T-cell (primary cell): ENCODE data around the gene COLGALT1. TPM values are rescaled to one million over a fixed set of nuclear protein-coding genes. Genes with fewer than 3 reads are reported as not detected.
"Not testable (repeated sequence)": the region's sequence is repeated elsewhere in the genome, so short reads cannot be mapped to it uniquely, and the experiment has no call there.

Experiments
- ATAC-seq, 4 experiments: fragments of 200-7000 bp in 3 of 4; fragments of 150-1000 bp in 1 of 4; cut with Tn5 transposase; replicated peaks in 1 of 4; 1 replicate in 3 of 4; 2 replicates in 1 of 4; pipeline ENCODE4 v1.10.0; 2021; ENCODE audit warnings: moderate library complexity in 3 of 4, mild to moderate bottlenecking in 2 of 4, moderate number of reproducible peaks in 1 of 4
- CTCF ChIA-PET, 2 donors: fragments of 300-600 bp; sonication (Branson Sonifier 250); formaldehyde crosslinking; loops; one replicate each; lab custom pipeline; 2022; ENCODE audit warnings: antibody characterized with exemption in 2 of 2; lab: Charles Lee
- POLR2A ChIA-PET, 2 donors: fragments of 300-600 bp; sonication (Branson Sonifier 250); formaldehyde crosslinking; loops; one replicate each; lab custom pipeline; 2022; ENCODE audit warnings: antibody characterized with exemption in 2 of 2; lab: Charles Lee
- DNase-seq, 35 experiments: peaks; one replicate each; pipeline versions ENCODE4 v3.0.0 to v3.0.0-alpha.2; 2013 to 2023
- H3K27ac ChIP-seq: one replicate; pipeline ENCODE4 v1.5.1; 2013; ENCODE audit warnings: low read length
- H3K27me3 ChIP-seq, 2 experiments: replicated peaks in 1 of 2; 1 replicate in 1 of 2; 2 replicates in 1 of 2; pipeline versions ENCODE4 v1.6.1 to v1.7.0; 2013; ENCODE audit warnings: low read length in 1 of 2, mixed read lengths in 1 of 2; ENCODE audit not compliant: control insufficient read depth in 2 of 2, insufficient read depth in 2 of 2; ENCODE audit errors: extremely low read depth in 1 of 2
- H3K36me3 ChIP-seq, 2 donors: 1 replicate in 1 of 2; 2 replicates in 1 of 2; pipeline versions ENCODE4 v1.6.1 to v1.7.0; 2013; ENCODE audit warnings: low read length in 1 of 2; ENCODE audit not compliant: control insufficient read depth in 2 of 2, insufficient read depth in 1 of 2; ENCODE audit errors: extremely low read depth in 1 of 2
- H3K4me1 ChIP-seq, 2 experiments: 1 replicate in 1 of 2; 2 replicates in 1 of 2; pipeline versions ENCODE4 v1.6.1 to v1.7.0; 2013; ENCODE audit warnings: low read length in 2 of 2, mixed read lengths in 1 of 2; ENCODE audit not compliant: insufficient read depth in 2 of 2, control insufficient read depth in 1 of 2; ENCODE audit errors: extremely low read depth in 1 of 2
- H3K4me3 ChIP-seq, 2 donors: 1 replicate in 1 of 2; 2 replicates in 1 of 2; pipeline versions ENCODE4 v1.5.1 to v1.7.0; 2013; ENCODE audit warnings: mild to moderate bottlenecking in 2 of 2, low read length in 1 of 2, moderate library complexity in 1 of 2; ENCODE audit not compliant: control insufficient read depth in 1 of 2; ENCODE audit errors: extremely low read depth in 1 of 2
- H3K9me3 ChIP-seq: 2 replicates; pipeline ENCODE4 v1.7.0; 2013
- H3K27ac Mint-ChIP-seq, 2 donors: one replicate each; pipeline ENCODE4 v1.8.0; 2020 to 2021; ENCODE audit warnings: mild to moderate bottlenecking in 2 of 2, mixed read lengths in 2 of 2
- H3K27me3 Mint-ChIP-seq, 2 donors: one replicate each; pipeline ENCODE4 v1.8.0; 2021 to 2022; ENCODE audit warnings: mixed read lengths in 2 of 2
- H3K36me3 Mint-ChIP-seq: one replicate; pipeline ENCODE4 v1.8.0; 2021; ENCODE audit warnings: mixed read lengths
- H3K4me1 Mint-ChIP-seq, 3 donors: one replicate each; pipeline ENCODE4 v1.8.0; 2020 to 2022; ENCODE audit warnings: mixed read lengths in 3 of 3, mild to moderate bottlenecking in 1 of 3
- H3K4me3 Mint-ChIP-seq, 3 donors: one replicate each; pipeline ENCODE4 v1.8.0; 2020 to 2022; ENCODE audit warnings: mild to moderate bottlenecking in 3 of 3, mixed read lengths in 3 of 3, moderate library complexity in 3 of 3
- H3K9me3 Mint-ChIP-seq, 3 donors: one replicate each; pipeline ENCODE4 v1.8.0; 2020 to 2022; ENCODE audit warnings: mixed read lengths in 3 of 3
- WGBS: methylation state at CpG from one replicate; pipeline ENCODE4 v1.1.5; 2013; ENCODE audit warnings: missing lambda C conversion rate; ENCODE audit not compliant: insufficient coverage; 5-methylcytosine and 5-hydroxymethylcytosine counted together
- total RNA-seq, 35 experiments: library from RNA in 6 of 35; stranded (reverse) in 6 of 35; fragments of 120-200 nt in 1 of 35; gene quantifications; one replicate each; pipeline versions ENCODE4 v1.2.1 to v1.2.4 and lab custom pipeline; 2013 to 2026

COLGALT1 gene
- total RNA-seq, 5 donors from 2014 or later (not counting 1 experiment from before 2014, with no cell fraction given) = 43.0 to 78.1 (median 70.8) TPM

- H3K27me3 ChIP-seq = no peaks in the 10 kb centered on the region
- no peak overlapping the region for H3K27ac ChIP-seq
- Mint-ChIP-seq H3K4me3 (no peak overlapping the region), H3K36me3 (peaks cover 22% of the 10 kb centered on the region), H3K27me3 (no peaks in the 10 kb centered on the region), H3K4me1 (peaks cover 10 to 23% (median 22%) of the 10 kb centered on the region in 3 donors), H3K9me3 (no peaks in the 10 kb centered on the region), H3K27ac (no peak overlapping the region)
- ATAC-seq (no peak), DNase-seq (no peak)
- POLR2A ChIA-PET = no interaction called here
- H3K4me3 ChIP-seq = no peak overlapping the region
- CTCF ChIA-PET = no interaction called here
- WGBS = 98% methylated on average over 14 of the region's 14 CpGs
- H3K9me3 ChIP-seq = no peaks in the 10 kb centered on the region
- H3K36me3 ChIP-seq = peaks cover 17 to 29% of the 10 kb centered on the region in 2 donors
- H3K4me1 ChIP-seq = peaks cover 8 to 13% of the 10 kb centered on the region in 2 experiments
These were observed 4.8 kb downstream of the COLGALT1 start for GRCh38 chr19:17560205-17560595.

- WGBS = 100% methylated on average over 1 of the region's 4 CpGs
These were observed 6.6 kb downstream of the COLGALT1 start for GRCh38 chr19:17562097-17562496.

GRCh38 chr19:17562561-17562960 is 7.1 kb downstream of the COLGALT1 start:
- peaks cover 0 to 11% (median 10%) of the 10 kb centered on the region in 3 donors for H3K4me1 Mint-ChIP-seq
- no peaks in the 10 kb centered on the region for H3K9me3 Mint-ChIP-seq
- Histone ChIP-seq H3K4me3 (no peak overlapping the region), H3K27ac (no peak overlapping the region), H3K9me3 (no peaks in the 10 kb centered on the region), H3K27me3 (no peaks in the 10 kb centered on the region), H3K36me3 (peaks cover 22 to 45% of the 10 kb centered on the region in 2 donors), H3K4me1 (no peaks in the 10 kb centered on the region)
- peaks cover 27% of the 10 kb centered on the region for H3K36me3 Mint-ChIP-seq
- ChIA-PET POLR2A (no interaction called here), CTCF (interaction anchor here in 1 of 2 donors (0.6 to 0.8 kb wide), 3 partner anchors 11 to 1313 kb away, joined by 3 read pairs; no protein-coding TSS in a partner anchor)
- H3K27me3 Mint-ChIP-seq = no peaks in the 10 kb centered on the region
- DNase-seq (no peak), ATAC-seq (no peak)
- H3K27ac Mint-ChIP-seq = no peak overlapping the region
- no peak overlapping the region for H3K4me3 Mint-ChIP-seq
- 90% methylated on average over 7 of the region's 11 CpGs for WGBS

More at GRCh38 chr19:17562097-17562496, 6.6 kb downstream of the COLGALT1 start:
- ChIA-PET CTCF (no interaction called here), POLR2A (no interaction called here)
- Mint-ChIP-seq H3K4me1 (peaks cover under 1 to 14% (median 13%) of the 10 kb centered on the region in 3 donors), H3K27ac (no peak overlapping the region), H3K4me3 (no peak overlapping the region), H3K27me3 (no peaks in the 10 kb centered on the region), H3K36me3 (peaks cover 24% of the 10 kb centered on the region), H3K9me3 (no peaks in the 10 kb centered on the region)
- Histone ChIP-seq H3K9me3 (no peaks in the 10 kb centered on the region), H3K4me3 (no peak overlapping the region), H3K27me3 (no peaks in the 10 kb centered on the region), H3K36me3 (peaks cover 18 to 41% of the 10 kb centered on the region in 2 donors), H3K4me1 (no peaks in the 10 kb centered on the region), H3K27ac (no peak overlapping the region)
- ATAC-seq = no peak
- DNase-seq = no peak

- Mint-ChIP-seq H3K27me3 (no peaks in the 10 kb centered on the region), H3K36me3 (peaks cover 40% of the 10 kb centered on the region), H3K4me3 (no peak overlapping the region), H3K4me1 (peaks cover 0 to 7% (median 5%) of the 10 kb centered on the region in 3 donors), H3K9me3 (no peaks in the 10 kb centered on the region), H3K27ac (no peak overlapping the region)
- H3K27ac ChIP-seq = no peak overlapping the region
- H3K9me3 ChIP-seq = no peaks in the 10 kb centered on the region
- POLR2A ChIA-PET = no interaction called here
- peaks cover 17 to 53% of the 10 kb centered on the region in 2 donors for H3K36me3 ChIP-seq
- 80% methylated on average over 6 of the region's 6 CpGs for WGBS
- H3K27me3 ChIP-seq = no peaks in the 10 kb centered on the region
- ATAC-seq (no peak), DNase-seq (no peak)
- H3K4me3 ChIP-seq = no peak overlapping the region
- CTCF ChIA-PET = no interaction called here
- no peaks in the 10 kb centered on the region for H3K4me1 ChIP-seq
These were observed 9.3 kb downstream of the COLGALT1 start for GRCh38 chr19:17564781-17565180.

GRCh38 chr19:17565611-17566010 is 10.2 kb downstream of the COLGALT1 start:
- H3K4me1 ChIP-seq = no peaks in the 10 kb centered on the region
- peaks cover 32% of the 10 kb centered on the region for H3K36me3 Mint-ChIP-seq
- H3K27me3 Mint-ChIP-seq = no peaks in the 10 kb centered on the region
- no peaks in the 10 kb centered on the region for H3K9me3 Mint-ChIP-seq
- WGBS = no CpG with 5 or more reads among the region's 3 CpGs
- peaks cover 15 to 52% of the 10 kb centered on the region in 2 donors for H3K36me3 ChIP-seq
- H3K9me3 ChIP-seq = no peaks in the 10 kb centered on the region
- H3K4me1 Mint-ChIP-seq = peaks cover 0 to 4% (median 0%) of the 10 kb centered on the region in 3 donors
- H3K27me3 ChIP-seq = no peaks in the 10 kb centered on the region
- H3K4me3 ChIP-seq = no peak overlapping the region
- ChIA-PET CTCF (no interaction called here), POLR2A (no interaction called here)
- H3K4me3 Mint-ChIP-seq = no peak overlapping the region
- H3K27ac ChIP-seq = no peak overlapping the region
- no peak overlapping the region for H3K27ac Mint-ChIP-seq
- ATAC-seq (no peak), DNase-seq (no peak)

GRCh38 chr19:17567940-17568339 is 12.5 kb downstream of the COLGALT1 start:
- Mint-ChIP-seq H3K4me1 (no peaks in the 10 kb centered on the region), H3K27me3 (no peaks in the 10 kb centered on the region), H3K27ac (no peak overlapping the region), H3K4me3 (no peak overlapping the region), H3K36me3 (peaks cover 39% of the 10 kb centered on the region), H3K9me3 (no peaks in the 10 kb centered on the region)
- Histone ChIP-seq H3K27me3 (no peaks in the 10 kb centered on the region), H3K9me3 (no peaks in the 10 kb centered on the region), H3K36me3 (peaks cover 18 to 58% of the 10 kb centered on the region in 2 donors), H3K4me1 (no peaks in the 10 kb centered on the region), H3K4me3 (no peak overlapping the region), H3K27ac (no peak overlapping the region)
- CTCF ChIA-PET = no interaction called here
- POLR2A ChIA-PET = no interaction called here
- no peak for ATAC-seq
- no CpG with 5 or more reads among the region's 1 CpG for whole genome bisulfite sequencing
- DNase-seq = no peak

- ATAC-seq, H3K4me3 ChIP-seq, H3K27ac ChIP-seq, H3K9me3 ChIP-seq, POLR2A ChIA-PET, CTCF ChIA-PET, H3K27me3 Mint-ChIP-seq, H3K9me3 Mint-ChIP-seq, H3K27ac Mint-ChIP-seq, DNase-seq, H3K4me3 Mint-ChIP-seq, H3K27me3 ChIP-seq, H3K4me1 ChIP-seq, H3K4me1 Mint-ChIP-seq: not testable (repeated sequence)
- H3K36me3 Mint-ChIP-seq = peaks cover 36% of the 10 kb centered on the region
- WGBS = no CpG with 5 or more reads among the region's 5 CpGs
- peaks cover 21 to 58% of the 10 kb centered on the region in 2 donors for H3K36me3 ChIP-seq
These were observed 14.8 kb downstream of the COLGALT1 start for GRCh38 chr19:17570291-17570690.
